Kidney (tissue), 14 donors: Measurements from ENCODE around the gene ATP6V1F. TPM values are rescaled to one million over a fixed set of nuclear protein-coding genes. Genes with fewer than 3 reads are reported as not detected.
A peak's percentile ranks its signal among the peaks of the same experiment; 100 is the strongest.

Experiments used
- DNase-seq, 5 donors: peaks; one replicate each; pipeline ENCODE4 v3.0.0-alpha.2; 2013 to 2020
- FAIRE-seq: peaks from 2 replicates; lab custom pipeline; 2012; peaks lifted over from hg19 to GRCh38; lab: Jason Lieb, UNC
- H3K27ac ChIP-seq, 2 donors: one replicate each; pipeline ENCODE4 v1.7.0; 2013; ENCODE audit warnings: low read depth in 2 of 2, low read length in 2 of 2, inconsistent platforms in 1 of 2
- H3K27me3 ChIP-seq: one replicate; pipeline ENCODE4 v1.7.1; 2013; ENCODE audit warnings: low read length, inconsistent platforms; ENCODE audit not compliant: control insufficient read depth, insufficient read depth
- H3K36me3 ChIP-seq, 3 donors: one replicate each; pipeline versions ENCODE4 v1.7.0 to v1.7.1; 2013; ENCODE audit warnings: low read length in 3 of 3, control low read depth in 1 of 3, inconsistent platforms in 1 of 3; ENCODE audit not compliant: insufficient read depth in 3 of 3, control insufficient read depth in 2 of 3
- H3K4me1 ChIP-seq, 3 donors: one replicate each; pipeline versions ENCODE4 v1.7.0 to v1.7.1; 2013; ENCODE audit warnings: low read length in 3 of 3, inconsistent platforms in 1 of 3, low read depth in 1 of 3; ENCODE audit not compliant: control insufficient read depth in 2 of 3, insufficient read depth in 2 of 3
- H3K4me3 ChIP-seq, 3 donors: one replicate each; pipeline versions ENCODE4 v1.7.0 to v1.8.1; 2013; ENCODE audit warnings: low read length in 3 of 3, control low read depth in 1 of 3, inconsistent platforms in 1 of 3
- H3K9ac ChIP-seq, 3 donors: one replicate each; pipeline versions ENCODE4 v1.7.0 to v1.7.1; 2013; ENCODE audit warnings: low read length in 3 of 3, control low read depth in 1 of 3, inconsistent platforms in 1 of 3
- H3K9me3 ChIP-seq, 3 donors: one replicate each; pipeline versions ENCODE4 v1.7.0 to v1.7.1; 2013; ENCODE audit warnings: low read length in 3 of 3, control low read depth in 1 of 3, inconsistent platforms in 1 of 3; ENCODE audit not compliant: control insufficient read depth in 2 of 3, insufficient read depth in 1 of 3
- intact Hi-C: fragments of 100-400 bp; cut with DNase I; formaldehyde crosslinking; loops from one replicate; pipeline ENCODE4 v1.11.1; 2022
- polyA plus RNA-seq: library from polyadenylated mRNA; stranded (reverse); fragments of 350-450 nt; fragmentation: Illumina TruSeq; extraction: RNeasy Lipid Tissue Mini Kit (QIAGEN cat#74804); gene quantifications from one replicate; pipeline ENCODE4 v1.2.3, GENCODE V29; 2014; ENCODE audit warnings: low read depth, low replicate concordance; ENCODE audit not compliant: insufficient read depth
- total RNA-seq: library from RNA; stranded (reverse); fragmentation: NEBNext Ultra II Directional; extraction: Animal tissue kit (Norgen Biotek cat#: 25700); gene quantifications from one replicate; pipeline ENCODE4 v1.2.1, GENCODE V29; 2021
- TF ChIP-seq, protein P1 (sequence below): IDR thresholded peaks from 3 replicates; pipeline ENCODE4 v1.5.1; 2012; ENCODE audit warnings: mild to moderate bottlenecking, moderate library complexity, borderline replicate concordance; ENCODE audit not compliant: insufficient read depth; ENCODE audit errors: extremely low read depth
- donor health status: control.
- donor health status: control.
- donor health status: control.
- donor health status: control.
- donor health status: control.
- donor health status: DM: yes; HTN: yes; CAD: no.
- donor health status: Normal renal cell carcinoma (clear cell type).

The ATP6V1F gene
- total and polyA plus RNA-seq, 2 donors from 2014 or later: 161 to 684 TPM

DNA sequence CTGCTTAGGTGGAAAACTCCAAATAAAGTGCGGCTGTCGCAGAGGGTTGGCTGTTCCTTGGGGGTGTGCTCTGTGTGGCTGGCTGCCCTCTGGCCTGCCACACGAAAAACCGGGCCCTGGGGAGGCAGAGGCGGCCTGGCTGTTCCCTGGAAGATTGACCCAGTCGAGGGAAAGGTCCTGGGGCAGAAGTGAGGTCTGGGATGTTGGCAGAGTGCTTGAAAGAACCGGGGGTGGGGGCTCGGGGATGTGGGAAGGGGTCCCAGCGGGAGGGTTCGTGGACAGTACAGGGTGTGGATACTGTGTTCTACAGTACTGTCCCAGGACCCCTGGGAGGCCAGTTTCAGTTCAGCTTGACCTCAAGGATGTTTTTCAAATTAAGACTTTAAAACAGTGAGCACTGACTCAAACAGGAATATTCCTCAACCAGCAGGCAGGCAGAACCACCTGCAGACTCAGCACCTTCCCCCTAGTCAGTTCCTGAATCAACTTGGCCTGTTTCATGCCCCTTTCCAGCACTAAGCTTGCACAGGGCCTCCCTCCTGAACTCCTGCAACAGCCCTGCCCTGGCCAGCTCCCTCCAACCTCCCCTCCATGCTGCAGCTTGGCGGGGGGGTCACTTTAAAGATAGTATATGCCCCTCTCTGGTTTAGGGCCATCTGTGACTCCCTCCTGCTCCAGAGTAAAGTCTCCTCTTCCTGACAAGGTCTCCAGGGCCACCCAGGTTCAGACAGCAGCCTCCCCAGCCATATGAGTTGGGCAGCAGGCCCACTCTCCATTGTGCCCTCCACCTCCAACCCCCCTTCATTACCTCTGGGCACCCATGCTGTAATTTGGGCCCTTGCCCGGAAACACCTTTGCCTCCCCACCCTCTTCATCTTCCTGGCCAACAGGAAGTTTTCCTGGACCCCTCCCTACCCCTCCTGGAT lies 3.2 kb upstream of the ATP6V1F start:
- H3K4me1 ChIP-seq: peaks cover 0 to 10% (median 7%) of the 10 kb centered on the region in 3 donors
- no peak overlapping the region for H3K9ac ChIP-seq
- H3K27me3 ChIP-seq: no peaks in the 10 kb centered on the region
- intact Hi-C loops: no loop called here
- DNase-seq (no peak), FAIRE-seq (no peak)
- TF ChIP-seq, protein P1, sequence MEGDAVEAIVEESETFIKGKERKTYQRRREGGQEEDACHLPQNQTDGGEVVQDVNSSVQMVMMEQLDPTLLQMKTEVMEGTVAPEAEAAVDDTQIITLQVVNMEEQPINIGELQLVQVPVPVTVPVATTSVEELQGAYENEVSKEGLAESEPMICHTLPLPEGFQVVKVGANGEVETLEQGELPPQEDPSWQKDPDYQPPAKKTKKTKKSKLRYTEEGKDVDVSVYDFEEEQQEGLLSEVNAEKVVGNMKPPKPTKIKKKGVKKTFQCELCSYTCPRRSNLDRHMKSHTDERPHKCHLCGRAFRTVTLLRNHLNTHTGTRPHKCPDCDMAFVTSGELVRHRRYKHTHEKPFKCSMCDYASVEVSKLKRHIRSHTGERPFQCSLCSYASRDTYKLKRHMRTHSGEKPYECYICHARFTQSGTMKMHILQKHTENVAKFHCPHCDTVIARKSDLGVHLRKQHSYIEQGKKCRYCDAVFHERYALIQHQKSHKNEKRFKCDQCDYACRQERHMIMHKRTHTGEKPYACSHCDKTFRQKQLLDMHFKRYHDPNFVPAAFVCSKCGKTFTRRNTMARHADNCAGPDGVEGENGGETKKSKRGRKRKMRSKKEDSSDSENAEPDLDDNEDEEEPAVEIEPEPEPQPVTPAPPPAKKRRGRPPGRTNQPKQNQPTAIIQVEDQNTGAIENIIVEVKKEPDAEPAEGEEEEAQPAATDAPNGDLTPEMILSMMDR: no peak
- H3K27ac ChIP-seq: no peak overlapping the region
- no peaks in the 10 kb centered on the region for H3K36me3 ChIP-seq
- H3K9me3 ChIP-seq: no peaks in the 10 kb centered on the region
- no peak overlapping the region for H3K4me3 ChIP-seq

DNA sequence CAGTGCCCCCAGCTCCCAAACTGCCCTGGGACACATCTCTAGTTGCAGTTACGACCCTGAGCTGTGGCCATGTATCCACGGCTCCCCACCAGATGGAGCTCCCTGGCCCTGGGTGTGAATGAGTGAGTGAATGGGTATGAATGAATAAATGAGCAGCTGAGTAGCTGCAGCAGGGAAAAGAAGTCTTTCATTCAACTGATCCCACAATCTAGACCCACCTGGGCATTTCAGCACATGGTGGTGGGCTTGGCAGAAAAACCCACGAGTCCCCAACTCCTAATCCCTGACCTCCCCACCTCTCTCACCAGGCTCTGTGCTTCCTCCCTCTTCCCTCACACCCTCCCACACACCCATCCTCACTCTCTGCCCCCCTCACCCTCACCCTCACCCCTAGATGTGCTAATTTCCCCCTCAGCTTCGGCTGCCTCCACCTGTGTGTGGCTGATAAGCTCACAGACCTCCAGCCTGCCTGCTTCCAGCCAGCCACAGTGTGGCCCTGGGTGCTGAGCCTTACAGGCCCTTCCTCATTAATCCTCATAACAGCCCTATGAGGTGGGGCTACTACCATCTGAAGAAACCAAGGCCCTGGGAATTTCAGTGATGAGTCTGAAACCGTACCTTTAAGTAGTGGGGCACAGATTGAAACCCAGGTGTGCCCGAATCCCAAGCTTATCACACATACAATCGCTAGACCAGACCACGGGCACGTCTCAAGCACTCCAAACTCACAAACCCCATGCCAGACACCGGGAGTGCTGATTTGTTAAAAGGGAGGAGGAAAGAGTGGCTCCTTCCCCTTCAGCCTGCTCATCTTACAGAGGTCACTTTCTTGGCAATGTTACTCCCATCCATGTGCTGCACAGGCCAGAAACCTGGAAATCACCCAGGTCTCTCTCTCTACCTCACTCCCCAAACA lies 2.2 kb upstream of the ATP6V1F start:
- H3K4me3 ChIP-seq: no peak overlapping the region
- TF ChIP-seq, protein P1: no peak
- H3K9me3 ChIP-seq: no peaks in the 10 kb centered on the region
- intact Hi-C loops: no loop called here
- no peaks in the 10 kb centered on the region for H3K27me3 ChIP-seq
- DNase-seq (no peak), FAIRE-seq (no peak)
- no peak overlapping the region for H3K9ac ChIP-seq
- peaks cover 0 to 8% (median 0%) of the 10 kb centered on the region in 3 donors for H3K36me3 ChIP-seq
- peaks cover 0 to 13% (median 7%) of the 10 kb centered on the region in 3 donors for H3K4me1 ChIP-seq
- H3K27ac ChIP-seq: no peak overlapping the region

DNA sequence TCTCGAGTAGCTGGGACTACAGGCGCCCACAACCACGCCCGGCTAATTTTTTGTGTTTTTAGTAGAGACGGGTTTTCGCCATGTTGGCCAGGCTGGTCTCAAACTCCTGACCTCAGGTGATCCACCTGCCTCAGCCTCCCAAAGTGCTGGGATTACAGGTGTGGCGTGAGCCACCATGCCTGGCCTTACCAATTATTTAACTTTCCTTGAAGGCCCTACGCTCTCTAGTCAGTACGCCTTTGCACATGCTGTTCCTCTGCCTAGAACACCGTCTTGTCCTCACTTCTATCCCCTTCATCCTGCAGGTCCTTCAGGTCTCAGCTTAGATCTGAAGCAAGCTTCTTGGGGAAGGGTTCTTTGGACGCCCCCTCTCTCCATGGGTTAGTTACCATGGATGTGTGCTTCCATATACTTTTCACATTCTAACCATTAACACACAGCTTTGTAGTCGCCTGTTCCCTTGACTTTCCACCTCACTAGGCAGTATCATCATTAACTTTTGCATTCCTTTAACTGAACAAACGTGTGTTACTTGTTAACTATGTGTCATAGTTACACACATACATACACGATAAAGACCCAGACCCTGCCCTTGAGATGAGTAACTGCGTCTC lies 592 bp upstream of the ATP6V1F start:
- Histone ChIP-seq H3K4me3 (peak overlapping the region; percentile 74 to 99 (median 92)), H3K9me3 (no peaks in the 10 kb centered on the region), H3K27me3 (no peaks in the 10 kb centered on the region), H3K36me3 (peaks cover 0 to 14% (median 0%) of the 10 kb centered on the region in 3 donors), H3K4me1 (peaks cover 0 to 15% (median 7%) of the 10 kb centered on the region in 3 donors), H3K9ac (peak overlapping the region; percentile 48 to 71 (median 54)), H3K27ac (peak overlapping the region; percentile 40 to 64)
- DNase-seq (no peak), FAIRE-seq (no peak)
- TF ChIP-seq, protein P1: no peak
- intact Hi-C loops: no loop called here
